Naive B cell (primary cell): ENCODE results near the gene FDCSP. TPM values are rescaled to one million over a fixed set of nuclear protein-coding genes. Genes with fewer than 3 reads are reported as not detected.

Source experiments
- ATAC-seq, 2 donors: fragments of 150-1000 bp; cut with Tn5 transposase; 2 replicates each; pipeline ENCODE4 v1.10.0; 2021; ENCODE audit warnings: low read depth in 2 of 2, mild to moderate bottlenecking in 2 of 2, moderate library complexity in 2 of 2
- DNase-seq: peaks from one replicate; pipeline ENCODE4 v3.0.0; 2022
- H3K27ac Mint-ChIP-seq, 6 donors: one replicate each; pipeline ENCODE4 v1.8.0; 2020 to 2022; ENCODE audit warnings: mild to moderate bottlenecking in 6 of 6, mixed read lengths in 6 of 6, moderate library complexity in 5 of 6, inconsistent platforms in 2 of 6
- H3K27me3 Mint-ChIP-seq, 3 donors: one replicate each; pipeline ENCODE4 v1.8.0; 2021 to 2022; ENCODE audit warnings: mixed read lengths in 3 of 3, mild to moderate bottlenecking in 1 of 3
- H3K36me3 Mint-ChIP-seq, 2 donors: one replicate each; pipeline ENCODE4 v1.8.0; 2020 to 2022; ENCODE audit warnings: mixed read lengths in 2 of 2, inconsistent platforms in 1 of 2, mild to moderate bottlenecking in 1 of 2
- H3K4me1 Mint-ChIP-seq, 3 donors: one replicate each; pipeline ENCODE4 v1.8.0; 2020 to 2022; ENCODE audit warnings: mixed read lengths in 3 of 3, inconsistent platforms in 1 of 3, mild to moderate bottlenecking in 1 of 3, moderate library complexity in 1 of 3
- H3K4me3 Mint-ChIP-seq, 8 donors: one replicate each; pipeline ENCODE4 v1.8.0; 2020 to 2022; ENCODE audit warnings: mild to moderate bottlenecking in 8 of 8, mixed read lengths in 8 of 8, moderate library complexity in 8 of 8, inconsistent platforms in 2 of 8
- H3K9me3 Mint-ChIP-seq, 7 donors: one replicate each; pipeline ENCODE4 v1.8.0; 2020 to 2022; ENCODE audit warnings: mixed read lengths in 7 of 7, mild to moderate bottlenecking in 5 of 7, inconsistent platforms in 2 of 7, moderate library complexity in 1 of 7
- polyA plus RNA-seq, 6 donors: library from polyadenylated mRNA; unstranded; fragments of 300-500 nt; fragmentation: Illumina TruSeq; gene quantifications; one replicate each; pipeline ENCODE4 v1.2.3, GENCODE V29; 2021; ENCODE audit warnings: low read depth in 6 of 6

FDCSP gene
- polyA plus RNA-seq: not detected

DNA sequence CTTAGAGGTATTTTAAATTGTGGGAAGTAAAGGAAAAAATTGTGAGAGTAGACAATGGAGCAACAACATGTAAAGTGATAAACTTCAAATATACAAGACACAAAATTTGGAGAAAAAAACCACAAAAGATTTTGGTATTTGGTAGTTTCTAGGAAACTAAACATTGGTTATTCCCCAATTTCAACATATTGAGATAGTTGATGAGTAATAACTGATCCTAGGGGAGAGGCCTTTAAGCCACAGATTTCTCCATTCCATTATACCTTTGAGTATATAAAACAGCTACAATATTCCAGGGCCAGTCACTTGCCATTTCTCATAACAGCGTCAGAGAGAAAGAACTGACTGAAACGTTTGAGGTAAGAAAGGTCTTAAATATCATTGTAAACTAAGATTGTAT is at the start of gene FDCSP:
Gene FDCSP, plus strand, starts transcription at position 301 of the 400 bp plus-strand sequence. CDS start 5,071 bp downstream, outside the sequence.
- no peak within 1 kb of the TSS for H3K27ac Mint-ChIP-seq
- no peaks in the 10 kb centered on the region for H3K4me1 Mint-ChIP-seq
- no peaks in the 10 kb centered on the region for H3K36me3 Mint-ChIP-seq
- DNase-seq (no peak), ATAC-seq (no peak)
- H3K4me3 Mint-ChIP-seq: no peak within 1 kb of the TSS
- peaks cover 0 to 2% (median 0%) of the 10 kb centered on the region in 7 donors for H3K9me3 Mint-ChIP-seq
- no peaks in the 10 kb centered on the region for H3K27me3 Mint-ChIP-seq

DNA sequence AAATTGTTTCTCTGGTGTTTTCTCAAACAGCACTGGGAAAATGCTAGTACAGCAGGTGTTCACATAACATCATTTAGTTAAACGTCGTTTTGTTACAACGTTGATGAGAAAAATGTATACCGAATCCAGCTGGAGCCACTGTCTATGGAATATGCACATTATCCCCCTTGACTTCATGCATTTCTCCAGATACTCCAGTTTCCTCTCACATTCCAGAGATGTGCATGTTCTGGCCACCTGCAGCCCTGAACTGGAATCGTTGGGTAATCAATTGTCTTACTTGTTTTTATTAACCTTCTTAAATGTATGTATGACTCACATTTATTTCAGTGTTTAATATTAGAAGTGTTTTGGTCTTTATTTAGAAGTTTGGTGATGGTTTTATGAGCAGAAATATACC is 48.8 kb upstream of the FDCSP start:
- no peak overlapping the region for H3K27ac Mint-ChIP-seq
- no peak for DNase-seq
- ATAC-seq: no peak
- no peaks in the 10 kb centered on the region for H3K27me3 Mint-ChIP-seq
- H3K36me3 Mint-ChIP-seq: no peaks in the 10 kb centered on the region
- H3K4me3 Mint-ChIP-seq: no peak overlapping the region
- no peaks in the 10 kb centered on the region for H3K4me1 Mint-ChIP-seq
- peaks cover 0 to 4% (median 0%) of the 10 kb centered on the region in 7 donors for H3K9me3 Mint-ChIP-seq

DNA sequence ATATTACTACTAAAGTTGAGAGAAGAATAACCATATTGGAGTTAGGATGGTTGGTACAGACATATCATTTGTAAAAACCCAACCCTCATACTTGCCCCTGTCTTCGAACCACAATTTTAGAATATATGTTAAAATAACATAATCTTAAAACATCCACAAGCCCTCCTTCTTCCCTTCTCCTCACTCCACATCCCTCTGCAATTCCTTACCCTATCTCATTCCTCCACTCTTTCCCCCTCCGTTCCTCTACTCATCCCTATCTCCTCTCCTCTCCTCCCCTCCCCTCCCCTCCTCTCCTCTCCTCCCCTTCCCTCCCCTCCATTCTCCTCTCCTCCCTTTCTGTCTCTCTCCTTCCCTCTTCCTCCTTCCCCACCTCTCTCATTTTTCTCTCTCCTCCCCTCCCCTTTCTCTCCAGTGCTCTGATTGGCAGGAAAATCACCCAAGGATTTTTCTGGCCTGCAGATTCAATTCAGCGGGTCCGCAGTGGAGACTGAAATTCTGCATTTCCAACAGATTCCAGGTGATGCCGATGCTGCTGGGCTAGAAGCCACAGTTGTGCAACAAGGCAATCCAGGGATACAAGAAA is 47.8 kb upstream of the FDCSP start:
- peaks cover 0 to 4% (median 0%) of the 10 kb centered on the region in 7 donors for H3K9me3 Mint-ChIP-seq
- H3K27me3 Mint-ChIP-seq: no peaks in the 10 kb centered on the region
- DNase-seq (no peak), ATAC-seq (no peak)
- no peak overlapping the region for H3K27ac Mint-ChIP-seq
- H3K4me3 Mint-ChIP-seq: no peak overlapping the region
- no peaks in the 10 kb centered on the region for H3K4me1 Mint-ChIP-seq
- no peaks in the 10 kb centered on the region for H3K36me3 Mint-ChIP-seq

DNA sequence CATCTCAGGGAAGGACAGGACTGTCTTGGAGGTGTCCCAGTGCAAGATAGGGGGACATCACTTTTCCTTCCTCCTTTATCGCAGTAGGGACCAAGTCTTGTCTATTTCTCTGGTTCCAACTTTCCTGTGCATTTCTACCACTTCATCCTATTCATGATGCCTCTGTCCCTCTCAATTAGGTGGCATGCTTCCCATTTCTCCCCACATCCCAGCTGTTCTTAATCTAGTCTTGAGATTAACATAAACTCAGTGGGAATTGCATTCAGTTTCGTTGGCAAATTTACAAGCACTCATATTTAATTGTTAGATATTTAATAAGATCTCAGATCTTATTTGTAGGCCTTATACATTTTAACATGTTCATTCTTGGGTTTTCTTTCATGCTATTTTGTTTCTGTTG is 46.1 kb upstream of the FDCSP start:
- Mint-ChIP-seq H3K4me3 (no peak overlapping the region), H3K27me3 (no peaks in the 10 kb centered on the region), H3K36me3 (no peaks in the 10 kb centered on the region), H3K9me3 (peaks cover 0 to 4% (median 0%) of the 10 kb centered on the region in 7 donors), H3K4me1 (no peaks in the 10 kb centered on the region), H3K27ac (no peak overlapping the region)
- no peak for ATAC-seq
- no peak for DNase-seq

DNA sequence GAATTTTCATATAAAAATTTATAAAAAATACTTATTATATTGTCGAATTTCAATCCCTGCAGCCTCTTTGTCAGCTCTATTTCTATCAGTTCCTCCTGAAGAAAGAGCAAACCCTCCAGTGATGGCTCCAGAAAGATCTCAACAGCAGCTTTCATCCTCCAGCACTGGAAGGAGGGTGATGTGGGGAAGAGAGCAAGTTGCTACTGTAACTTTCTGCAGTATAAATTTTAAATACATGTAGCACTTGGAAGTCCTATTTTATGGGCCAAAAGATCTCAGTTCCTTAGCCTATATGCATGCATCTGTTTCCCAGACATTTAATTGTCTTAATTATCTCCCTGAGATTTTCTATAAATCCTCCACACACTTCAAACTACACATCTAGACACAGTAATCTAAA is 44.1 kb upstream of the FDCSP start:
- H3K36me3 Mint-ChIP-seq: no peaks in the 10 kb centered on the region
- H3K27me3 Mint-ChIP-seq: no peaks in the 10 kb centered on the region
- H3K9me3 Mint-ChIP-seq: peaks cover 0 to 4% (median 0%) of the 10 kb centered on the region in 7 donors
- no peak overlapping the region for H3K27ac Mint-ChIP-seq
- DNase-seq (no peak), ATAC-seq (no peak)
- no peaks in the 10 kb centered on the region for H3K4me1 Mint-ChIP-seq
- H3K4me3 Mint-ChIP-seq: no peak overlapping the region

DNA sequence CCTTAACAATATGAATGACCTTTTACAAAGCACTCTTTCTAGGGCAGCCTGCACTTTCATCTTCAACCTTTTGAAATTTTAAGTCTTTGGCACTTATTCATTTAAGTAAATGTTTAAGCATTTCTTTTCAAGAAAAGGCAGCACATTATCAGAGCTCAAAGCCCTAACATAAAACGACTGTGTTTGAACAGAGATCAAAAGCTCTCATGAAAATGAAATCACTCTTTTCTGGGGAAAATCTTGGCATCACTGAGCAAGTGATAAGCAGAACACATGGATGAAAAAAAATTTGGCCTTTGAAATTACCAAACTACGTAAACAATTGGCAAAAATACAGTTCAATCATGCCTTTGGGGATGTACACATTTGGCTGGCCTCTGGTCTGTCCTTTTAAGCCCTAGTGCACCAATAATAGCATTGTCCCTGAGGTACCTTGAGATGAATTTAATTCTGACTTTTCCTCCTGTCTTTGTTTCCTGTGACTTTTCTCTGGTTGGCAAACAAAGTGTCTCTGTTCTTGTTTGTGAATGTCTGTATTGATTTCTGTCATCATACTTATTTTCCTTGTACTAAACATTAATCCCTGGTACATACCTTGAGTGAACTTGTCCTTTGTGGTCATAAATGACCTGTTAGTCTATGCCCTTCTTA is 43.3 kb upstream of the FDCSP start:
- Mint-ChIP-seq H3K27ac (no peak overlapping the region), H3K36me3 (no peaks in the 10 kb centered on the region), H3K27me3 (no peaks in the 10 kb centered on the region), H3K4me3 (no peak overlapping the region), H3K4me1 (no peaks in the 10 kb centered on the region), H3K9me3 (peaks cover 0 to 4% (median 0%) of the 10 kb centered on the region in 7 donors)
- DNase-seq (no peak), ATAC-seq (no peak)

DNA sequence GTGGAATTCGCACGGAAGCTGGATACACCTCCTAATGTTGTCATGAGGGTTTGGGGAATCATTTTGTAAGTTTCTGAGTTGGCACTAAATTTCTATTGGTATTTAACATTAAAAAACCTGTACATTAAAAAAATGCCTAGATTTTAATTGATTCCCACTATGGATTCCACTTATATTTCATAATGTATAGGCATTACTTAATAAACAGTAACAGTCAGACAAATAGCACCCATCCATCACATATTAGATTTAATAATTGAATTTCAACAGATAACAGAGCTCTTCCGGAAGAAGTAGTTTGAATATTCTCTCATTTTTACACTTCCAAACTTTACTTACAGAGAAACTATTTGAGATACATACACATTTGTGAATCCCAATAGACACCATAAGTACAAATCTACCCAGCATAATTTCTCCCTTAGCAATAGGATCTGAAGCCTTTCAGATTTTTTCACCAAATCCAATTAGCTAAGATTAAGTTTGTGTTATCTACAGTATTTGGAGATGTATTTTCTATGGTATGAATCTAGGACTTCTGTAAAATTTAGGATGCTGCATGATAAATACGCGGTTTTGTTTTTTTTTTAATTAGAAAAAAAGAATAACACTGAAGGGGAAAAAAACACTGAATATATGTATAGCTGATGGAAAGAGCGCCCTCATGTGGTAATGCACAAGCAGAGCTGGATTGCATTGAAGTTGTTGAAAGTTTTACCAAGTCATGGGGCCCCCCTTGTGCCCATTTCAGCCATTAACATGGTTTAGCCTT is 42.6 kb upstream of the FDCSP start:
- ATAC-seq: no peak
- Mint-ChIP-seq H3K4me1 (no peaks in the 10 kb centered on the region), H3K9me3 (peaks cover 0 to 4% (median 0%) of the 10 kb centered on the region in 7 donors), H3K36me3 (no peaks in the 10 kb centered on the region), H3K4me3 (no peak overlapping the region), H3K27ac (no peak overlapping the region), H3K27me3 (no peaks in the 10 kb centered on the region)
- DNase-seq: no peak

DNA sequence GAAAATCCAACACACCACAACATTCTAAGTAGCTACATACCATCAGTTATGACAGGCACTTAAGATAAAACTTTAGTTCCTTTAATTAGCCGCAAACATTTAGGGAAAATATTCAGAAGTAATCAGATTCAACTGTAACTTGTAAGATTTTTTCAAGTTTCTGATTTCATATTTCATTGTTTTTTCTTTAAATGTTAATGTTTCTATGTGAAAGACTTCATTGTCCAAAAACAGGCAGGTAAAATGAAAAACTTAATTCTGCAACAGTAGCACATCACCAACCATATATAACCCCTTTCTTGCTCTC is 42.0 kb upstream of the FDCSP start:
- H3K27me3 Mint-ChIP-seq: no peaks in the 10 kb centered on the region
- no peak overlapping the region for H3K4me3 Mint-ChIP-seq
- H3K4me1 Mint-ChIP-seq: no peaks in the 10 kb centered on the region
- H3K9me3 Mint-ChIP-seq: peaks cover 0 to 4% (median 0%) of the 10 kb centered on the region in 7 donors
- ATAC-seq (no peak), DNase-seq (no peak)
- no peak overlapping the region for H3K27ac Mint-ChIP-seq
- H3K36me3 Mint-ChIP-seq: no peaks in the 10 kb centered on the region

DNA sequence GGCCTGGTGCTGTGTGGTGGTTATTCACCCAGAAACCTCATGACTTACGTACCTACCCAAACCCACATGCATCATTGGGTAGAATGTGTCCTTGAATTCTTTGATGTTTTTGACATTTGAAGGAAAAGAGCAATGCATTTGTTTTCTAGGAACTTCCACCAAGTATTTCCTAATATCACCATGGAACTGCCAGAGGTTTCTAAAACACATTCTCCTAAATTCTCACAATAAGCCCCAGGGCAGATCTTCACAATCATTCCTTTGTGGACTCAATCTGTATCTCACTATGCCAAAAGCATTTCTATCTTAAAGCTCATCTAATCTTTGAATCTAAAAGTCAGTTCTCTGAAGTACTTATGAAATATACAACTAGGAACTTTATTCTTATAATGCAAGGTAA is 38.7 kb upstream of the FDCSP start:
- Mint-ChIP-seq H3K4me1 (no peaks in the 10 kb centered on the region), H3K27ac (no peak overlapping the region), H3K9me3 (peaks cover 0 to 2% (median 0%) of the 10 kb centered on the region in 7 donors)

DNA sequence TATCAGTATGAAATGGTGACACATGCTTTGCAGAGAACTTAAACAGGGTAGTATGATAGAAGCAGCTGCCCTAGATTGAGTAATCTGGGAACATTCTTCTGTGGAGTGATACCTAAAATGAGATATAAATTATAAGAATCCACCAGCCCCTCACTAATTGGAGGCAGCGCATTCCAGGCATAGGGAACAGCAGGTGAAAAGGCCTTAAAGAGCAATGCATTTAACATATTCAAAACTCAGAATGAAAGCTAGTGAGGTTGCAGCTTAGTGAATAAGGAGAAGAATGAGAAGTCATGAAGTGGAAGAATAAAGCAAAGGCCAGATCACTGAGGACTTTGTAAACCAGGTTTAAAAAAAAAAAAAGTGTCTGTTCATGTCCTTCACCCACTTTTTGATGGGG is 35.3 kb upstream of the FDCSP start:
- Mint-ChIP-seq H3K36me3 (no peaks in the 10 kb centered on the region), H3K4me3 (no peak overlapping the region), H3K27ac (no peak overlapping the region), H3K27me3 (no peaks in the 10 kb centered on the region), H3K9me3 (peaks cover 0 to 2% (median 0%) of the 10 kb centered on the region in 7 donors), H3K4me1 (no peaks in the 10 kb centered on the region)
- no peak for ATAC-seq
- no peak for DNase-seq

More for the DNA sequence above, 38.7 kb upstream of the FDCSP start:
- no peaks in the 10 kb centered on the region for H3K36me3 Mint-ChIP-seq
- DNase-seq: no peak
- H3K4me3 Mint-ChIP-seq: no peak overlapping the region
- no peak for ATAC-seq
- no peaks in the 10 kb centered on the region for H3K27me3 Mint-ChIP-seq

DNA sequence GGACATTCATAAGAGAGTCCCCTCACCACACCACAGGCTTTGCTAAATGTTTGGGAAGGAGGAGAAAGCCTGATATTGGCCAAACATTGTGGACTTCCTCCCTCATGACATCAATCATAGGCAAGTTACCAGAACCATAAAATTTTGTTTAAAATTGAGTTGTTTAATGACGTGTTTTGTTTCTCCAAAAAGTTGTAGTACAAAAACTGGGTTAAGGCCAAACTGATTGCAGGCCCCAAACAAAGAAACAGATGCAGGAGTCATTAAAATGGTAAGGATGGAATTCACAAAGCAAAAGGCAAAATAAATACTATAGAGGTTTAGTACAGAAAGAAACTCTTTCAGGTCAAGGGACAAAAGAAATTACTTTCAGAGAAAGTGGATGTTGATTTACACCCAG is 34.3 kb upstream of the FDCSP start:
- H3K36me3 Mint-ChIP-seq: no peaks in the 10 kb centered on the region
- H3K27me3 Mint-ChIP-seq: no peaks in the 10 kb centered on the region
- no peak overlapping the region for H3K27ac Mint-ChIP-seq
- ATAC-seq: no peak
- no peaks in the 10 kb centered on the region for H3K4me1 Mint-ChIP-seq
- peaks cover 0 to 2% (median 0%) of the 10 kb centered on the region in 7 donors for H3K9me3 Mint-ChIP-seq
- DNase-seq: no peak
- no peak overlapping the region for H3K4me3 Mint-ChIP-seq

DNA sequence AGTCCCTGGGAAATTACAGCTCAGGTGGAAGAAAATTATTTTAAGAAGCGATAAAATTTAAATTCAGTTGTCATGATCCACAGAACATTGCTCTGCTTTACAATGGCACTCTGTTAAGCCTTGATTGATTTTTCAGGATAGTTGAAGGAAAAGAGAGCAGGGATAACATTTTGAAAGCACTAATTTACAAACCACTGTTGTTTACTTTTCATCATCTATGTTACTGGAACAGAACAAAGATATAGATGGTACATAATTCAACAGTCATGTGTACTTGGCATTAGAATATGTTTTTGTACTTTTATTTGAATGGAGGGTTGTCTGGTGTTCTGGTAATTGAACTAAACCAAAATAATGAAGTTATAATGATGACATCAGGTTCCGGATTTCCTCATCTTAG is 33.0 kb upstream of the FDCSP start:
- Mint-ChIP-seq H3K36me3 (no peaks in the 10 kb centered on the region), H3K4me1 (no peaks in the 10 kb centered on the region), H3K4me3 (peak overlapping the region in 1 of 8 donors; percentile 3), H3K27ac (no peak overlapping the region), H3K27me3 (no peaks in the 10 kb centered on the region), H3K9me3 (peaks cover 0 to 2% (median 0%) of the 10 kb centered on the region in 7 donors)
- no peak for ATAC-seq
- no peak for DNase-seq

DNA sequence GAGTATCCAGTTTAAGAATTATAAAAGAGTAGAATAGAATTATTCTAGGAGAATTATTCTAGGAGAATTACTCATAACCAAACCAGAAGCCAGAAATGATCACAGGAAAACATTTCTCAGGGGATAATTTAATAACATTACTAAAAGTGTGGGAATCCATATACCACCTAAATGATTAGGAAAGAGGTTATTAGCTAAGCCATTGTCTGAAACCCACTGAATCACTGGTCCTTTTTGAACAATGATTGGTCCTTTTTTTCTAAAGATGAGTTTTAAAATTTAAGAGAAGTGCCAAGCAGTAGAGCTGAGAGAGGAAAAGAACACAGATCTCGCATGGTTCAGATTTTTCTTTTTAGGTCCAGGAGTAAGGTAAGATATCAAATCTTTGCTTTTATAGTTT is 30.5 kb upstream of the FDCSP start, which contains the start of gene ODAM:
Gene ODAM, plus strand, starts transcription at position 301 of the 400 bp plus-strand sequence. CDS start 819 bp downstream, outside the sequence.
- Mint-ChIP-seq H3K4me1 (no peaks in the 10 kb centered on the region), H3K27ac (no peak within 1 kb of the TSS), H3K27me3 (no peaks in the 10 kb centered on the region), H3K4me3 (no peak within 1 kb of the TSS), H3K36me3 (no peaks in the 10 kb centered on the region), H3K9me3 (peaks cover 0 to 1% (median 0%) of the 10 kb centered on the region in 7 donors)
- DNase-seq (no peak), ATAC-seq (no peak)

DNA sequence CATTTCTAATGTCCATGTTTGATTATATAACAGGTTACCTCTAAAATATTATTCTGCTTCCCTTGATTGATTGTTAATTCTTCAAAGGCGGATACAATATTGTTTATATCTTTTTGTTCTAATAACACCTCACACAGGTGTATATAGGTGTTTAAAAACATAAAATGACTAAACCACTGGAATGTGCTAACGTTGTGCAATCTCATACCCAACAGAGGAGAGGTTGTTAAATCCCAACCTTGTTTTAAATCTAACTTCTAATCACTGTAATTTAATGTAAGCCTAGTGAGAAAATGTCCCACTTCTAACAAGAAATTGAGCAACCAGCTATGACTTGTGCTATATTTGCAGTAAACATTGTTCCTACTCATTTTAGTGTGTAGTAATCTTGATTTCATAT is 29.1 kb upstream of the FDCSP start:
- peaks cover 0 to 1% (median 0%) of the 10 kb centered on the region in 7 donors for H3K9me3 Mint-ChIP-seq
- ATAC-seq: no peak
- no peak overlapping the region for H3K4me3 Mint-ChIP-seq
- no peaks in the 10 kb centered on the region for H3K27me3 Mint-ChIP-seq
- no peaks in the 10 kb centered on the region for H3K4me1 Mint-ChIP-seq
- no peak for DNase-seq
- H3K36me3 Mint-ChIP-seq: no peaks in the 10 kb centered on the region
- H3K27ac Mint-ChIP-seq: no peak overlapping the region
